Body of pancreas (tissue), 4 donors: ENCODE data around the gene LRP2.

Experiments
- CTCF ChIP-seq, 7 experiments: fragments of 450-650 bp in 4 of 7; fragments of 200-600 bp in 3 of 7; sonication (generic) in 3 of 7; IDR thresholded peaks; one replicate each; pipeline ENCODE4 v1.5.1; 2016 to 2019; ENCODE audit warnings: antibody characterized with exemption in 7 of 7
- POLR2A ChIP-seq, 3 donors: fragments of 450-650 bp; IDR thresholded peaks; one replicate each; pipeline ENCODE4 v1.6.1; 2016; ENCODE audit warnings: antibody characterized with exemption in 3 of 3, mild to moderate bottlenecking in 2 of 3

GRCh38 chr2:169146220-169146619 is 216.1 kb downstream of the LRP2 start:
- TF ChIP-seq CTCF (IDR thresholded peaks at IDR 0.05) (no peak), POLR2A (IDR thresholded peaks at IDR 0.05) (no peak)
